HG02798 (cell line): Measurements from ENCODE around the gene ACSF3.

Source experiments
- ATAC-seq: cut with Tn5 transposase; IDR thresholded peaks from one replicate; pipeline ENCODE4 v1.9.1; 2021; ENCODE audit warnings: mild to moderate bottlenecking; ENCODE audit not compliant: unreplicated experiment, poor library complexity

Gene ACSF3

DNA sequence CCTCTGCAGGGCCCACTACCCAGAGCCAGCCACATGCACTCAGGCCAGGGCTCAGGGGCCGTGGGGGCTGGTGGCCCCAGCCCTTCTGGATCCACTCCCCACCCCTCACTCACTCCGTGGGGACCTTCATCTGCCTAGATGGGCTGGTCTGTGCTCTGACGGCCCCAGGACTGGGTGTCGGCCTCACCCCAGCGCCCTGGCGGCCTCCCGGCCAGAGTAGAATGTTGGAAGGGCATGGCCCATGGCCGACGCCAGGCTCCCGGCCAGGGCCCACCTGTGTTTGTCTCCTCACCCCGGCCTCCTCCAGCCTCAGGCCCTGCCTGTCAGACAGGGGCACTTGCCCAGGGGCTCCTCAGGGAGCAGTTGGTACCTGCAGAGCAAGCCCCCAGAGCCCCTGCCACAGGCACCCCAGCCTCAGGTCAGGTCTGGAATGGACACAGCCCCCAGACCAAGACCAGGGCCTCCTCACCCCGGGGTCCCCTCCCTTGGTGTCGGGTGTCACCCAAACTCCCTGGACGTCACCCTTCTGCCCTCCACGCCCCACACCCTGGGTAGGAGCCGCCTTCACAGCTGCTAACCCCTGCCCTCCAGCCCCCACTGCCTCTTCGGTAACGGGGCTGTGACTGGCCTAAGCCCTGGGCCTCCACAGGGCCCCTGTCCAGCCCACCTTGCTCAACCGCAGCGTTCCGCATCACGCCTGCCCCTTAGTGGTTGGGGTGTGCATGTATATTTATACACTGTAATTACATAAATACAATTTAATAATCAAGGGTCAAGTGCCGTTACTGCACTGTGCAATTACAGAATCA lies 74.9 kb downstream of the ACSF3 start:
- ATAC-seq: no peak

DNA sequence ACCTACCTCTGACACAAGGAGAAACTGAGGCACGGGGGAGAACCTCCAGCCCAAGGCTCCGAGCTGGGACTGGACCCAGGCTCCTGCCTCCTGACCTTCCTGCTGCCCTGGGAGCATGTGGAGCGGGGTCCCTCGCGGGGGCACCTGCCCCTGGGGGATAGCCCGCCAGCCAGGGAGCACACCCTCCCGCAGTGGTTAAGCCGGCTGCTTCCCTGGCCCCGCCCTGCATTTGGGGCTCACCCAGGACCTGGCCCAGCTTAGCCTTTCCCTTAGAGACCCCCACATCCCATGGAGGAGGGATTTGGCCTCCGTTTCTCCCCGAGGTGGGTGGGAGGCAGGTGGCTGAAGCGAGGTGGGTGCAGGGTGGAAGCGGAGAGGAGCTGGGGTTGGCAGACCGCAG lies 76.1 kb downstream of the ACSF3 start:
- ATAC-seq: no peak

DNA sequence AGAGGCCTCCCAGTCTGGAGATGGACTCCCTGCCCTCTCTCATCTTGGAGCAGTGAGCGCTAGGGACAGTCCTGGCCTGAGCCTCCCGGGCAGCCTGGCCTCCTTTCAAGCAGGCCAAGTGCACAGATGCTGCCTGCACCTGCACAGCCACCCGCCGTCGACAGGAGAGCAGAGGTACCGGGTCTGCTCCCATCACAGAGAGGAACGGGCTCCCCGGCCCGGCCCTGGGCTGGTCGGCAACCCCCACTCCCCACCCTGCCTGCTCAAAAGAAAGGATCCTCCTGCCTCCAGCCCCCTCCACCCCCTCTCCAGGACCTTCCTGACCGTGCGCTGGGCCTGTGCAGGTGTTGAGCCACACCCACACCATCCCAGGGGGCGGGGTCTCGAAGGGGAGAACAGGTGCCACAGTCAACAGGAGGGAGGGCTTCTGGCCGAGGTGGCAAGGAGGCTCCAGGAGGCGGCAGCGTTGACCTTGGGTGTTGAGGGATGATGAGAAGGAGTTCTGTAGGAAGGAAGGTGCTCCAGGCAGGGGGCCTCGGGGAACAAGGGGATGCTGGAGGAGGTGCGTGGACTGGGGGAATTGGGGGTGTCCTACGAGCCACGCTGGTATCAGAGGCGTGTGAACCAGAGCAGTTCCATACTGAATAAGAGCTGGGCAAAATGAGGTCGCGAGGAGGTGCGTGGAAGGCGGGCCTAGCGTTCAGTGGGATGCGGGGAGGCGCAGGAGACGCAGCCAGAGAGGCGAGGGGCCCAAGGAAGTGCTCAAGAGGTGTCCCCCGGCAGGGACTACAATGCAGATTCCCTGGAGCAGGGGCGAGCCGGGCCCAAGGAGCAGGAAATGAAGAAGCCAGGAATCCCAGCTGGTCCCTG lies 76.9 kb downstream of the ACSF3 start:
- no peak for ATAC-seq

- ATAC-seq: peak; percentile 85
Observed at GRCh38 chr16:89171216-89172170, 77.8 kb downstream of the ACSF3 start, which contains the start of gene CDH15. TSS of gene CDH15 (plus strand) at chr16:89171748. CDS start at chr16:89171832, 84 bp downstream.

DNA sequence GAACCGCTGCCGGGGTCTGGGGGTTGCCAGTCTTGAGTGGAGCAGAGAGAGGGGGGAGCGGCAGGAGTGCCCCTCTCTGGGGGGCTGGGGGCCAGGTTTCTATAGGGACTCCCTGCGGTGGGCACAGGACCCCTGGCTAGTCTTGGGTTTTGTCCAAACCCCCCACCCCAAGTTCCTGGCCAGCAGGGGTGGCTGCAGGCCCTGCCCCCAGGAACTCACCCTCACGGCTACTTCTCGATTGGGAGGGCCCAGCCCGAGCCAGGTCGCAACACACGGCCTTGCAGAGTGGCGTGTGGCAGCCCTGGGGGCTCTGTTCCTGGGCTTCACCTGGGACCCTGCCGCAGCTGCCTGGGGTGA lies 78.5 kb downstream of the ACSF3 start:
- ATAC-seq: no peak

DNA sequence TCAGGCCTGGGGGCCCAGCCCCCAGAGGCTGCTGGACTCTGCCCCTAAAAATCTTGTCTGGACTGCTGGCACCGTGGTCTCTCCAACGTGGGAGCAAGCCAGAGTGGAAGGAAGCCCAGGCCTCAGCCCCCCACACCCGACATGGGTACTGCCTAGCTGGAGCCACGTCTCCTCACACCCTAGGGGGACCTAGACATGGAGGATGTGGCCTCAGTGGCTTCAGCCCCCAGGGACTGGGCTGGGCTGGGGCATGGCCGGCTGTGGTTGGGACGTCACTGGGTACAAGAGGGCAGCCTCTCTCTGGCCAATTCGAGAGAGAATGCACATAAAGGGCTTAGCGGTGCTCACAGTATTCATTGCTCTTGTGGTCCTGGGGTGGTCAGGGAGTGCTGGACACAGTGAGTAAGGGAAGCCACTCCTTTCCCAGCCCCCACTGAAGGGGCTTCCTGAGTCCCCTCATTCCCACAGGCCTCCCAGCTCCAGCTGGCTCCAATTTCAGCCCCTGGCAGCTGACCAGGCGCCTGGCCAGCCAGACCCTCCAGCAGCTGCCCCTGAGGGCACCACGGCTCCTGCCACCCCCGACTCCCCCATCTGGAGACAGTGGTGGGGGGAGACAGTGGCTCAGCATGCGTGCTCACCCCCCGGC lies 79.0 kb downstream of the ACSF3 start:
- no peak for ATAC-seq

DNA sequence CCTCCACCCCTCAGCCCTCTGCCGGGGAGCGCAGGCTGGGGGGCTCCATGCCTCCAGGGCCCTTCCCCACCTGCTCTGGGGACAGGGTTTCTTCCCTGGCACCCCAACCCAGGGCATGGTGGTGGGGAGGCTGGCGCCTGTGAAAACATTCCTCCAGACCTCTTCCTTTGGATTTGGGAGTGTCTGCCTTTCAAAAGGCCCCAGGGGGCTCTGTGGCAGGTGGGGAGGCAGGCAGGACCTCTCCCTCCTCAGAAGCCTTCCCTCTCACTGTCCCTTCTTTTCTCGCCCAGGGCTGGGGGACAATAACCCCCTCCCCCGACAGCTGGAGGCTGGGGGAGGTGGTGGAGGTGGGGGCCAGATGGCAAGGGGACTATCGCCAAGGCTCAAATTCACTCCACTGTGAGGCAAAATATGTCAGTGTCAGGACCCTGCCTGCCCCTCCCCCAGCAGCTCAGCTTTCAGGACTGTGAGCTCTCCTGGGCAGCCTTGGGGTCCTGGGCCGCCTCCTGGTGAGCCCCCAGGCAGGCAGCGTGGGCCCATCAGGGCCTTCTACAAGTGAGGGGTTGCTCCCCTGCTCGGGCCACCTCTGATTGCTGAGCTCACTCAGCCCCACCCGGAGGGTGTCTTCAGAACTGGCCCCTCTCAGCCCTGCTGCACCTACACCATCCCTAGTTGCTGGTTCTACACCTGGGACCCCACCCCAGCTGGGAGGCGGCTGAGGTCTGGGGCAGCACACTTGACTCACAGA lies 79.7 kb downstream of the ACSF3 start:
- no peak for ATAC-seq

GRCh38 chr16:89174055-89174827 lies 80.6 kb downstream of the ACSF3 start:
- ATAC-seq: no peak

GRCh38 chr16:89174877-89175276 lies 81.2 kb downstream of the ACSF3 start:
- ATAC-seq: no peak

DNA sequence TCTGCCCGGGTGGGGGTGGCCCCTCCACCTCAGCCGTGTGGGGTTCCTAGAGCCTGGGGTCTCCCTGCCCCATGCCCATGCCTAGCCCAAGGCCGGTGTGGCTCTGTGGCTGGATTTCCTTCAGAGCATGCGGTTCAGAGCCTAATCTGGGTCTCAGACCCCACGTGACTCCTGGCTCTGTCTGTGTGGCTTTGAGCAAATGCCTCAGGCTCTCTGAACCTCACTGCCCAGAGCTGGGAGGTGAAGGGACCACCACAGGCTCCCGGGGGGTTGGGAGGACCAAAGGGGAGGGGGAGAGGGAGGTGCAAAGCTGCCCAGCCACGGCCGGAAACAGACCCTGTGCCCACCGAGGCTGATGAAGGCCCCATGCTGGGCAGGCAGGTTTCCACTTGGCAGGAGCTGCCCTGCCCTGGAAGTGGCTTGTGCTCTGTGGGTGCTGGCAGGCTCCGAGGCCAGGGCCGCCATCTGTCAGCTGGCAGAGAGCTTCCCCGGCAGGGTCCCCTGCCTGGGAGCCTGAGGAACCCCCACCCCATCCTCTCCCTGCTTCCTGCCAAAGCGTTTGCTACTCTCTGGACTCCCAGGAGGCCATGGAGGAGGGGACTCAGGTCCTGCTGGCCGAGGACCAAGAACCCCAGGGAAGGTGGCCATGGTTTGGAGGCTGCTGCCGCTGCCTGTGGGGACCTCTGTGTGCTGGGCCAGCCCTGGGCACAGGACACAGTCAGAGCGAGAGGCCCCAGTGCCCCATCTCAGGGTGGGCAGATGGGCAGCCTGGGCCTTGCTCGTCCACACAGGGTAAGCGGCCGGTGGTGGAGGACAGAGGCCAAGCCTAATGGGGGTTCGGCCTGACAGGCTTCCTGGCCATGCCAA lies 81.9 kb downstream of the ACSF3 start:
- ATAC-seq: no peak

DNA sequence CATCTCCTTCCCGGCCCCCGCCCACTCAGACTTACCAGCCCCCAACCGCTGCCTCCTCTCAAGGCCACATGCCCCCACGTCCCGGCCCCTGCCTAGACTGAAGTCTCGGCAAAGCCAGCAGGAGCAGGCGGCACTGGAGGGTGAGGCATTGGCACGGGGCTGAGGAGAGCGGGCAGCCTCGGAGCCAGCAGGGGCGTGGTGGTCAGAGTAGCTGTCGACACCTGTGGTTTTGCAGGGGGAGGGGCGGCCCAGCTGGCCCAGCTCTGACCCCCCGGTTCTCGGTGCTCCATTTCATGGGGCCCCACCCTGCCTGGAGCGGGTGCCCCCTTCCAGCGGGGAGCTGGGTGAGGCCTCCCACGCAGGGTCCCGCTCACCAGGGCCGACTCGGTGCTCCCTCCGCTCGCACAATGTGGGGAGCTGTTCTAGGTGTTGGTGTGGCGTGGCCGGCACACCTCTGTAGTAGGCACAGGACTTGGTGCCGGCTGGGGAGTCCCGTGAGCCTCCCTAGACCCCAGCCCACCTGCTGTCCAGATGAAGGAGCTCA lies 82.6 kb downstream of the ACSF3 start:
- ATAC-seq: no peak

DNA sequence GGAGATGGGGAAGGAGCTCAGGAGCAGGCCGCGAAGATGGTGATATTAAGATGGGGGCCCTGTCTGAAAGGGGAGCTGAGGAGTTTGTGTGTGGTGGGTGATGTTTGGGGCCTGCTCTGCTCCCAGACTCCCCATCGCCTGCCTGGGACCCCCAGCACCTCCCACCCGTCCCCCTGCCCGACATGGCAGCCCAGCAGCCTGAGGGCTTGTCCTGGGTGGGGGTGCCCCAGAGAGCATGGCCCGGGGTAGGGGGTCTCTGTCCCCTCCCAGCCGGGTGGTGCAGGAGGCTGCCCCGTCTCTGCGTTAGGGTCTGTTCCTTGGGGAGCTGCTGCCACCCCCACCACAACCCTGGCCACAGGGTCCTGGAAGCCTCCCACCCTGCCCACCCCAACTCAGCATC lies 83.1 kb downstream of the ACSF3 start:
- no peak for ATAC-seq

DNA sequence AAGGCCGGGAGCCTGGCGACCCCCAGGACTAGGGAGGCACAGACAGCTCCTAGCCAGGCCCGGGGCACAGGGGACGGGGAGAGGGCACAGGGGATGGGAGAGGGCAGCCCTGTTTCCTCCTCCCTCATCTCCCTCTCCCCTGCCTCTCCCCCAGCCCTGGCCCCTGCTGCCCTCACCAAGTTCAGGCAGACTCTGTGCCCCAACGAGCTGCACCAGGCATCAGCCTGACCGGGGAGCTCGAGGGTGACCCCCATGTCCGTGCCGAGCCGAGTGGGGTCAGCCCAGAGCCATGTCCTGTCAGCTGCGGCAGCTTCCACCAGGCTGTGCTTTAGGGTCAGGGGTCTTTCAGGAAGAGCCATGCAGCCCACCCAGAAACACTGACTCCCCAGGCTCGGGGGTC lies 83.8 kb downstream of the ACSF3 start:
- ATAC-seq: no peak

GRCh38 chr16:89178453-89179147 lies 84.9 kb downstream of the ACSF3 start:
- no peak for ATAC-seq

DNA sequence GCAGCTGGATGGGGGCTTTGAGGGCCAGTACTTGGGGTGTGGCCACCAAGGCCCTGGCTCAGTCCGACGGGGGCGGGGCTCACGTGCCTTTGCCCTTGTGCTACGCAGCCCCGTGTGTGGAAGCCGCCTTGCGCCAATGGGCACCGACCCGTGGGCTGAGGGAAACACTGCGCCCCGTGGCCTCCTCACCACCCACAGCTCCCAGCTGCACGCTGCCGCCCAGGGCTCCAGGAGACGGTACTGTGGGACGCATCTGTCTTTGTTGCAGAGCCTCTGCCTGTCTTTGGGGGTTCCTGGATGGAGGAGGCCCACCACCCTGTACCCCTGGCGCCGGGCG lies 85.5 kb downstream of the ACSF3 start:
- ATAC-seq: no peak

- no peak for ATAC-seq
Observed at GRCh38 chr16:89179656-89180315, 86.1 kb downstream of the ACSF3 start.
